HG02678 (cell line): ENCODE measurements around the gene TMEM242.
"Not testable (repeated sequence)": the region's sequence is repeated elsewhere in the genome, so short reads cannot be mapped to it uniquely, and the experiment has no call there.

Source experiments
- ATAC-seq: cut with Tn5 transposase; IDR thresholded peaks from one replicate; pipeline ENCODE4 v1.9.1; 2021; ENCODE audit warnings: mild to moderate bottlenecking, moderate library complexity; ENCODE audit not compliant: unreplicated experiment

TMEM242 gene

GRCh38 chr6:157325069-157325805 lies 1.9 kb upstream of the TMEM242 start:
- no peak for ATAC-seq

GRCh38 chr6:157323966-157324300 lies 614 bp upstream of the TMEM242 start:
- ATAC-seq: peak; percentile 28

- ATAC-seq: no peak
Observed at GRCh38 chr6:157322792-157323254, 496 bp downstream of the TMEM242 start.

GRCh38 chr6:157316871-157317814 lies 6.2 kb downstream of the TMEM242 start:
- ATAC-seq: no peak

GRCh38 chr6:157314705-157315321 lies 8.5 kb downstream of the TMEM242 start:
- ATAC-seq: peak; percentile 84

GRCh38 chr6:157313531-157314467 lies 9.5 kb downstream of the TMEM242 start:
- no peak for ATAC-seq

GRCh38 chr6:157312757-157313156 lies 10.6 kb downstream of the TMEM242 start:
- no peak for ATAC-seq

GRCh38 chr6:157310693-157311092 lies 12.6 kb downstream of the TMEM242 start:
- ATAC-seq: not testable (repeated sequence)

- ATAC-seq: no peak
Observed at GRCh38 chr6:157307661-157308060, 15.7 kb downstream of the TMEM242 start.

- no peak for ATAC-seq
Observed at GRCh38 chr6:157305670-157306653, 17.4 kb downstream of the TMEM242 start.

- no peak for ATAC-seq
Observed at GRCh38 chr6:157304899-157305663, 18.2 kb downstream of the TMEM242 start.

- no peak for ATAC-seq
Observed at GRCh38 chr6:157302736-157303135, 20.6 kb downstream of the TMEM242 start.

GRCh38 chr6:157300436-157300835 lies 22.9 kb downstream of the TMEM242 start:
- ATAC-seq: no peak

GRCh38 chr6:157300006-157300405 lies 23.3 kb downstream of the TMEM242 start:
- no peak for ATAC-seq

- no peak for ATAC-seq
Observed at GRCh38 chr6:157298216-157298724, 25.0 kb downstream of the TMEM242 start.

GRCh38 chr6:157294654-157295053 lies 28.7 kb downstream of the TMEM242 start:
- no peak for ATAC-seq

- no peak for ATAC-seq
Observed at GRCh38 chr6:157293780-157294179, 29.5 kb downstream of the TMEM242 start.

GRCh38 chr6:157292202-157292601 lies 31.1 kb downstream of the TMEM242 start:
- no peak for ATAC-seq
